MG63 (cell line): ENCODE data around the gene F11R. TPM values are rescaled to one million over a fixed set of nuclear protein-coding genes. Genes with fewer than 3 reads are reported as not detected.
"Not testable (repeated sequence)": the region's sequence is repeated elsewhere in the genome, so short reads cannot be mapped to it uniquely, and the experiment has no call there.

ENCODE experiments used
- DNase-seq: peaks from one replicate; pipeline ENCODE4 v3.0.0-alpha.2; 2020
- H3K27me3 ChIP-seq: fragments of 250-450 bp; sonication (Bioruptor Pico); 2 replicates; pipeline ENCODE4 v1.5.1; 2020; ENCODE audit warnings: mild to moderate bottlenecking, moderate library complexity
- H3K36me3 ChIP-seq: fragments of 250-450 bp; sonication (Bioruptor Pico); 2 replicates; pipeline ENCODE4 v1.5.1; 2020; ENCODE audit warnings: mild to moderate bottlenecking, moderate library complexity
- H3K4me3 ChIP-seq: fragments of 250-450 bp; sonication (Bioruptor Pico); 2 replicates; pipeline ENCODE4 v1.5.1; 2020; ENCODE audit warnings: mild to moderate bottlenecking, moderate library complexity
- H3K9me3 ChIP-seq: fragments of 250-450 bp; sonication (Bioruptor Pico); 2 replicates; pipeline ENCODE4 v1.5.1; 2020; ENCODE audit warnings: mild to moderate bottlenecking, moderate library complexity
- total RNA-seq: library from RNA; depleted of rRNA; stranded (reverse); fragments of >200 nt; shearing (Covaris generic); gene quantifications from 2 replicates; pipeline ENCODE4 v1.2.3, GENCODE V29; 2014; ENCODE audit warnings: low replicate concordance

Gene F11R
- total RNA-seq, 1 experiment from 2014 or later, result 1.7 TPM

- no peak overlapping the region for H3K4me3 ChIP-seq
- no peaks in the 10 kb centered on the region for H3K36me3 ChIP-seq
- no peaks in the 10 kb centered on the region for H3K9me3 ChIP-seq
- DNase-seq, result no peak
- no peaks in the 10 kb centered on the region for H3K27me3 ChIP-seq
These were observed 20.0 kb downstream of the F11R start for GRCh38 chr1:161000736-161001480.

- Histone ChIP-seq H3K4me3 (no peak overlapping the region), H3K27me3 (no peaks in the 10 kb centered on the region), H3K9me3 (no peaks in the 10 kb centered on the region), H3K36me3 (no peaks in the 10 kb centered on the region)
- DNase-seq, result no peak
These were observed 21.6 kb downstream of the F11R start for GRCh38 chr1:160999376-160999775.

GRCh38 chr1:160997323-160998038 lies 23.5 kb downstream of the F11R start:
- no peaks in the 10 kb centered on the region for H3K36me3 ChIP-seq
- peak; percentile 59 for DNase-seq
- H3K27me3 ChIP-seq, result no peaks in the 10 kb centered on the region
- no peaks in the 10 kb centered on the region for H3K9me3 ChIP-seq
- no peak overlapping the region for H3K4me3 ChIP-seq

- no peak overlapping the region for H3K4me3 ChIP-seq
- H3K36me3 ChIP-seq, result no peaks in the 10 kb centered on the region
- no peak for DNase-seq
- no peaks in the 10 kb centered on the region for H3K27me3 ChIP-seq
- no peaks in the 10 kb centered on the region for H3K9me3 ChIP-seq
These were observed 24.8 kb downstream of the F11R start for GRCh38 chr1:160996178-160996577.

GRCh38 chr1:160993544-160994193 lies 27.3 kb downstream of the F11R start:
- Histone ChIP-seq H3K9me3 (no peaks in the 10 kb centered on the region), H3K36me3 (no peaks in the 10 kb centered on the region), H3K27me3 (no peaks in the 10 kb centered on the region), H3K4me3 (no peak overlapping the region)
- DNase-seq, result no peak

GRCh38 chr1:160992036-160992435 lies 28.9 kb downstream of the F11R start:
- not testable (repeated sequence) for H3K36me3 ChIP-seq, DNase-seq, H3K4me3 ChIP-seq, H3K27me3 ChIP-seq, H3K9me3 ChIP-seq

- no peak for DNase-seq
- no peaks in the 10 kb centered on the region for H3K9me3 ChIP-seq
- H3K36me3 ChIP-seq, result no peaks in the 10 kb centered on the region
- no peak overlapping the region for H3K4me3 ChIP-seq
- H3K27me3 ChIP-seq, result no peaks in the 10 kb centered on the region
These were observed 33.4 kb downstream of the F11R start for GRCh38 chr1:160987359-160988050.

- no peak for DNase-seq
- H3K36me3 ChIP-seq, result no peaks in the 10 kb centered on the region
- H3K27me3 ChIP-seq, result no peaks in the 10 kb centered on the region
- H3K9me3 ChIP-seq, result no peaks in the 10 kb centered on the region
- H3K4me3 ChIP-seq, result no peak overlapping the region
These were observed 35.2 kb downstream of the F11R start for GRCh38 chr1:160985723-160986122.

- no peaks in the 10 kb centered on the region for H3K9me3 ChIP-seq
- H3K36me3 ChIP-seq, result no peaks in the 10 kb centered on the region
- no peak for DNase-seq
- H3K4me3 ChIP-seq, result no peak overlapping the region
- H3K27me3 ChIP-seq, result no peaks in the 10 kb centered on the region
These were observed 39.2 kb downstream of the F11R start for GRCh38 chr1:160981584-160982411.

GRCh38 chr1:160979286-160979685 lies 41.7 kb downstream of the F11R start:
- no peak for DNase-seq
- H3K27me3 ChIP-seq, result no peaks in the 10 kb centered on the region
- H3K36me3 ChIP-seq, result no peaks in the 10 kb centered on the region
- H3K4me3 ChIP-seq, result no peak overlapping the region
- no peaks in the 10 kb centered on the region for H3K9me3 ChIP-seq

GRCh38 chr1:160978510-160978927 lies 42.4 kb downstream of the F11R start:
- no peaks in the 10 kb centered on the region for H3K36me3 ChIP-seq
- DNase-seq, result no peak
- no peaks in the 10 kb centered on the region for H3K27me3 ChIP-seq
- H3K9me3 ChIP-seq, result no peaks in the 10 kb centered on the region
- no peak overlapping the region for H3K4me3 ChIP-seq

GRCh38 chr1:160975026-160975425 lies 45.9 kb downstream of the F11R start:
- Histone ChIP-seq H3K4me3 (no peak overlapping the region), H3K9me3 (no peaks in the 10 kb centered on the region), H3K36me3 (no peaks in the 10 kb centered on the region), H3K27me3 (no peaks in the 10 kb centered on the region)
- no peak for DNase-seq

GRCh38 chr1:160973491-160973890 lies 47.5 kb downstream of the F11R start:
- no peak for DNase-seq
- Histone ChIP-seq H3K36me3 (no peaks in the 10 kb centered on the region), H3K9me3 (no peaks in the 10 kb centered on the region), H3K4me3 (no peak overlapping the region), H3K27me3 (no peaks in the 10 kb centered on the region)

GRCh38 chr1:160972939-160973338 lies 48.0 kb downstream of the F11R start:
- Histone ChIP-seq H3K36me3 (no peaks in the 10 kb centered on the region), H3K4me3 (no peak overlapping the region), H3K9me3 (no peaks in the 10 kb centered on the region), H3K27me3 (no peaks in the 10 kb centered on the region)
- DNase-seq, result no peak

- Histone ChIP-seq H3K9me3 (no peaks in the 10 kb centered on the region), H3K27me3 (no peaks in the 10 kb centered on the region; the same call in 1 of the 2 replicates), H3K36me3 (no peaks in the 10 kb centered on the region), H3K4me3 (no peak overlapping the region)
- DNase-seq, result no peak
These were observed 49.3 kb downstream of the F11R start for GRCh38 chr1:160971618-160972056.

GRCh38 chr1:160963521-160963920 lies 57.4 kb downstream of the F11R start:
- Histone ChIP-seq H3K9me3 (no peaks in the 10 kb centered on the region), H3K36me3 (no peaks in the 10 kb centered on the region), H3K4me3 (no peak overlapping the region), H3K27me3 (no peaks in the 10 kb centered on the region; the same call in 1 of the 2 replicates)
- DNase-seq, result no peak
